HG03457 (cell line): Measurements from ENCODE around the gene HPS4.

Source experiments
- ATAC-seq: cut with Tn5 transposase; IDR thresholded peaks from one replicate; pipeline ENCODE4 v1.9.1; 2021; ENCODE audit warnings: moderate number of reproducible peaks; ENCODE audit not compliant: unreplicated experiment

Gene HPS4

GRCh38 chr22:26499188-26499703 lies 15.7 kb upstream of the HPS4 start:
- no peak for ATAC-seq

- ATAC-seq = no peak
Observed at GRCh38 chr22:26496456-26496855, 12.9 kb upstream of the HPS4 start.

GRCh38 chr22:26494506-26494905 lies 10.9 kb upstream of the HPS4 start:
- no peak for ATAC-seq

GRCh38 chr22:26492220-26492619 lies 8.6 kb upstream of the HPS4 start:
- no peak for ATAC-seq

- no peak for ATAC-seq
Observed at GRCh38 chr22:26489447-26490036, 6.0 kb upstream of the HPS4 start.

GRCh38 chr22:26487996-26488395 lies 4.4 kb upstream of the HPS4 start:
- no peak for ATAC-seq

- ATAC-seq = no peak
Observed at GRCh38 chr22:26486394-26486793, 2.8 kb upstream of the HPS4 start.

- ATAC-seq = no peak
Observed at GRCh38 chr22:26485806-26486390, 2.3 kb upstream of the HPS4 start.

- ATAC-seq = no peak
Observed at GRCh38 chr22:26485013-26485412, 1.4 kb upstream of the HPS4 start.

GRCh38 chr22:26484360-26484706 lies 750 bp upstream of the HPS4 start:
- no peak for ATAC-seq

- ATAC-seq = no peak
Observed at GRCh38 chr22:26483043-26483438, 542 bp downstream of the HPS4 start.

- ATAC-seq = no peak
Observed at GRCh38 chr22:26482161-26482560, 1.4 kb downstream of the HPS4 start.

- ATAC-seq = no peak
Observed at GRCh38 chr22:26481694-26482093, 1.9 kb downstream of the HPS4 start.

GRCh38 chr22:26481112-26481693 lies 2.4 kb downstream of the HPS4 start:
- ATAC-seq = no peak

- ATAC-seq = no peak
Observed at GRCh38 chr22:26480611-26480932, 3.0 kb downstream of the HPS4 start.

GRCh38 chr22:26479792-26480610 lies 3.6 kb downstream of the HPS4 start:
- no peak for ATAC-seq

GRCh38 chr22:26479043-26479791 lies 4.4 kb downstream of the HPS4 start:
- ATAC-seq = no peak

GRCh38 chr22:26477341-26477731 lies 6.2 kb downstream of the HPS4 start:
- ATAC-seq = no peak

- ATAC-seq = no peak
Observed at GRCh38 chr22:26476705-26477340, 6.8 kb downstream of the HPS4 start.

- ATAC-seq = no peak
Observed at GRCh38 chr22:26474682-26475081, 8.9 kb downstream of the HPS4 start.

GRCh38 chr22:26471522-26471921 lies 12.1 kb downstream of the HPS4 start:
- ATAC-seq = no peak
